HAP-1 (cell line): ENCODE measurements around the gene HOXD1.

Experiments
- DNase-seq, 2 experiments: peaks; one replicate each; pipeline ENCODE4 v3.0.0-alpha.2; 2016 to 2020; ENCODE audit warnings: low spot score in 2 of 2
- H3K27me3 ChIP-seq: fragments of 250-450 bp; sonication (Bioruptor Pico); 2 replicates; pipeline ENCODE4 v1.5.1; 2020; ENCODE audit warnings: low read depth, mild to moderate bottlenecking, moderate library complexity
- H3K36me3 ChIP-seq: fragments of 250-450 bp; sonication (Bioruptor Pico); replicated peaks from 2 replicates; pipeline ENCODE4 v1.5.1; 2020; ENCODE audit warnings: mild to moderate bottlenecking
- H3K4me1 ChIP-seq: fragments of 250-450 bp; sonication (Bioruptor Pico); 2 replicates; pipeline ENCODE4 v1.5.1; 2020; ENCODE audit warnings: mild to moderate bottlenecking
- H3K4me3 ChIP-seq: fragments of 250-450 bp; sonication (Bioruptor Pico); 2 replicates; pipeline ENCODE4 v1.5.1; 2020; ENCODE audit warnings: mild to moderate bottlenecking, moderate library complexity
- H3K9me3 ChIP-seq: fragments of 250-450 bp; sonication (Bioruptor Pico); 2 replicates; pipeline ENCODE4 v1.5.1; 2020; ENCODE audit warnings: mild to moderate bottlenecking, moderate library complexity
- in situ Hi-C: fragments of 300-500 bp; cut with MboI; formaldehyde crosslinking; loops from 3 replicates; pipeline ENCODE4 v1.14.3; 2020; ENCODE audit warnings: low sequenced_read_pairs, inconsistent platforms, mixed read lengths

HOXD1 gene

DNA sequence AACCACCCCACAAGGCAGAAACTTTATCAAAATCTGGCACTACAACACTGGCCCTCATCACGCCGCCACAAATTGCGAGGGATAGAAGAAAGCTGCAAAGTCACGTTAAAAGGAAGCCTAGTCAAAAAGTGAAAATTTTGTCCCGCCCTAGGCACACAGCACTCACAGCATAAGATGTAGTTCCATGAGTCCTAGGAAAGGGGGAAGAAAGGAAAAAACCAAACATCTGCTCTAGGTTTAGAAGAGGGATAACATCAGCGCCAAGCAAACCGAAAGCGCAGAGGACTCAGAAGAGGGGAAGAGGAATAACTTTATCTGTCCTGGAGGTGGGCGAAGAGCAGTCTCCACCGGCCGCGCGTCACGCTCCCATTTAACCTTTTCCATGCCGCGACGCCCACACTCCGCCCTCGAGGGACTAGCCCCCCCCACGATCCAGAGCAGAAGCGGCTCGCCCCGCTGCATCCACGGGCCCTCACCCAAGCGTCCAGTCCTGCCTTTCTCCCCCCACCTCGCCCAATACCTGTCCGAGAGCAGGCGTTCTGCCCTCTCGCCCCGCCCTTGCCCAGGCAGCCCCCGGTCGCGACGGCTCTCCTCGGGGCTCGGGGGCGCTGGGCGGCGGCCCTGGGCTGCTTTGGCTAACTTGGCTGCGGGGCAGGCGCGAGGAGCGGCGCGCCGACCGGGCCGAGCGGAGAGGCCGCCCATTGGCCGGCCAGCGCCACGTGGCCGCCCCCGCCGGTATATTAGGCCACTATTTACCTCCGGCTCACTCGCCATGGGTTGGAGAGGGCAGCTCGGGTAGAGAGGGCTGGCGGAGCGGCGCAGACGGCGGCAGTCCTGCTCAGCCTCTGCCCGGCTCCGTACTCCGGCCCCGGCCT, at the start of gene HOXD1:
TSS of gene HOXD1 (plus strand) at position 770 of the 875 bp plus-strand sequence. CDS start 134 bp downstream, outside the sequence.
- Histone ChIP-seq H3K9me3 (no peaks in the 10 kb centered on the region), H3K4me3 (peak within 1 kb of the TSS; percentile 0; the same call in 1 of the 2 replicates), H3K27me3 (peaks cover 10% of the 10 kb centered on the region), H3K36me3 (no peaks in the 10 kb centered on the region), H3K4me1 (peaks cover 5% of the 10 kb centered on the region)
- in situ Hi-C loops: no loop called here
- DNase-seq: no peak

DNA sequence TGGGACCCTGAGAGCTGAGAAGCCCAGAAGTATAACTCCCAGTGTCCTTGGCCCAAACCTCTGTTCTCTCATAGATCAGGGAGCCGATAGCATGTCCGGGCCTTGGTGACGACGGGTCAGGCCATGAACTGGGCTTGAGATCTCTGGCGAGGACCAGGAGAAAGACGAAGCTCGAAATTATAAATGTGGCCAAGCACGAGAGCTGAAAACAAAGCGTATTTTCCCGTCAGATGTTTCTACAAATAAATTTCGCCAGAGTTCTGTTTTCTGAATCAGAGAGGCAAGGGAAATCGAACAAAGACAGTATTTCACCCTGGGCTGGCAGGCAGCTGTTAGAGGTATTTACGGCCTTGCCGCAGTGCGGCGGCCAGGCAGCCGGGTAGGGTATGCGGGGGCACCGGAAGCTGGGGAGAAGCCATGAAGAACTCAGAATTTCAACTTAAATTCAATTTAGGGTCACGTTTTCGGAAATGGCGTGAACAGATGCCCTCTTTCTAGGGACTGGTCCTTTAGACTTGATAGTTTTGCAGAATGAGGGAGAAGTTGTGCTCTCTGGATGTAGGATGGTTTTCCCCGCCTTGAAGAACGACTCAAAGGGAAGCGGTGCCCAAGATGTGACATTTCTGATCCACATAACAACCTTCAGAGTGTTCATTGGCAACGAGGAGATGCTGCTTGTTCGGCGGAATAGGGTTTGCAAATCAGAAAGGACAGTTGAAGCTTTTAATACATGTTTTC, 49.4 kb upstream of the HOXD1 start:
- Histone ChIP-seq H3K4me1 (peaks cover 24% of the 10 kb centered on the region), H3K9me3 (no peaks in the 10 kb centered on the region), H3K4me3 (no peak overlapping the region), H3K36me3 (no peaks in the 10 kb centered on the region), H3K27me3 (no peaks in the 10 kb centered on the region)
- no peak for DNase-seq
- in situ Hi-C loops: loop anchor here (5.0 kb wide), 1 partner anchor 318 kb away; no protein-coding TSS in a partner anchor

GRCh38 chr2:176139661-176140512, 48.6 kb upstream of the HOXD1 start:
- Histone ChIP-seq H3K9me3 (no peaks in the 10 kb centered on the region), H3K36me3 (no peaks in the 10 kb centered on the region), H3K4me1 (peaks cover 23% of the 10 kb centered on the region), H3K27me3 (no peaks in the 10 kb centered on the region), H3K4me3 (peak overlapping the region; percentile 42)
- in situ Hi-C loops: loop anchor here (5.0 kb wide), 1 partner anchor 317 kb away; no protein-coding TSS in a partner anchor
- DNase-seq: no peak

- H3K9me3 ChIP-seq: no peaks in the 10 kb centered on the region
- peak overlapping the region; percentile 42 for H3K4me3 ChIP-seq
- H3K4me1 ChIP-seq: peaks cover 17% of the 10 kb centered on the region
- H3K36me3 ChIP-seq: peaks cover under 1% of the 10 kb centered on the region; the same call in 1 of the 2 replicates
- H3K27me3 ChIP-seq: no peaks in the 10 kb centered on the region
- in situ Hi-C loops: no loop called here
- DNase-seq: peak; percentile 60 to 87
These were observed 47.8 kb upstream of the HOXD1 start for GRCh38 chr2:176140513-176141317.

GRCh38 chr2:176142281-176142680, 46.2 kb upstream of the HOXD1 start:
- no peaks in the 10 kb centered on the region for H3K27me3 ChIP-seq
- in situ Hi-C loops: no loop called here

GRCh38 chr2:176145085-176145969, 43.1 kb upstream of the HOXD1 start:
- Histone ChIP-seq H3K4me1 (peaks cover 14% of the 10 kb centered on the region), H3K36me3 (peaks cover 3% of the 10 kb centered on the region; the same call in 1 of the 2 replicates), H3K9me3 (no peaks in the 10 kb centered on the region), H3K4me3 (no peak overlapping the region), H3K27me3 (no peaks in the 10 kb centered on the region)
- in situ Hi-C loops: no loop called here
- no peak for DNase-seq

More at GRCh38 chr2:176142281-176142680, 46.2 kb upstream of the HOXD1 start:
- H3K9me3 ChIP-seq: no peaks in the 10 kb centered on the region
- peaks cover 23% of the 10 kb centered on the region for H3K4me1 ChIP-seq
- H3K4me3 ChIP-seq: no peak overlapping the region
- H3K36me3 ChIP-seq: peaks cover 3% of the 10 kb centered on the region; the same call in 1 of the 2 replicates
- no peak for DNase-seq

DNA sequence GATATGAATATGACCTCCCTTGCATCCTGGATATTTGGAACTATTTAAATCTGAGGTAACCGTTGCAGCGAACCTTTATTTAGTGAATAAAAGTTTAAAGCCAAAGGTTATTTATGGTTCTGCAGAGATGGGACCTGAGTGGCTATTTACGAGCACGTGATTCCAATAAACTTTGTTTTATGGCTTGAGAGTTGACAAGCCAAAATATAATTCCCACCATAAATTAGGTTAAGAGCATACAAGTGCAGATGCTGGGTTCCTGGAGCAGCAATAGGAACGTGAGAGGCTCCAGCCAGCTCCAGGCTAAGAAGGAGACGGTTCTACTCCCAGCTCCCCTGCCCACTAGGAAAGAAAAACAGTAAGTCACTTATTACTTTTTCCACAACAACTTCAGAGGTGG, 42.4 kb upstream of the HOXD1 start:
- Histone ChIP-seq H3K4me3 (no peak overlapping the region), H3K36me3 (peaks cover 3% of the 10 kb centered on the region; the same call in 1 of the 2 replicates), H3K4me1 (peaks cover 9% of the 10 kb centered on the region), H3K9me3 (no peaks in the 10 kb centered on the region), H3K27me3 (no peaks in the 10 kb centered on the region)
- peak; percentile 41 to 48 for DNase-seq
- in situ Hi-C loops: no loop called here

GRCh38 chr2:176146645-176147044, 41.8 kb upstream of the HOXD1 start:
- in situ Hi-C loops: no loop called here
- Histone ChIP-seq H3K4me3 (no peak overlapping the region), H3K27me3 (no peaks in the 10 kb centered on the region), H3K36me3 (peaks cover 3% of the 10 kb centered on the region; the same call in 1 of the 2 replicates), H3K9me3 (no peaks in the 10 kb centered on the region), H3K4me1 (peaks cover 9% of the 10 kb centered on the region)
- no peak for DNase-seq

- no peak for DNase-seq
- in situ Hi-C loops: no loop called here
- Histone ChIP-seq H3K9me3 (no peaks in the 10 kb centered on the region), H3K27me3 (no peaks in the 10 kb centered on the region), H3K36me3 (peaks cover 3% of the 10 kb centered on the region; the same call in 1 of the 2 replicates), H3K4me1 (peaks cover 9% of the 10 kb centered on the region), H3K4me3 (no peak overlapping the region)
These were observed 41.2 kb upstream of the HOXD1 start for GRCh38 chr2:176147210-176147799.

DNA sequence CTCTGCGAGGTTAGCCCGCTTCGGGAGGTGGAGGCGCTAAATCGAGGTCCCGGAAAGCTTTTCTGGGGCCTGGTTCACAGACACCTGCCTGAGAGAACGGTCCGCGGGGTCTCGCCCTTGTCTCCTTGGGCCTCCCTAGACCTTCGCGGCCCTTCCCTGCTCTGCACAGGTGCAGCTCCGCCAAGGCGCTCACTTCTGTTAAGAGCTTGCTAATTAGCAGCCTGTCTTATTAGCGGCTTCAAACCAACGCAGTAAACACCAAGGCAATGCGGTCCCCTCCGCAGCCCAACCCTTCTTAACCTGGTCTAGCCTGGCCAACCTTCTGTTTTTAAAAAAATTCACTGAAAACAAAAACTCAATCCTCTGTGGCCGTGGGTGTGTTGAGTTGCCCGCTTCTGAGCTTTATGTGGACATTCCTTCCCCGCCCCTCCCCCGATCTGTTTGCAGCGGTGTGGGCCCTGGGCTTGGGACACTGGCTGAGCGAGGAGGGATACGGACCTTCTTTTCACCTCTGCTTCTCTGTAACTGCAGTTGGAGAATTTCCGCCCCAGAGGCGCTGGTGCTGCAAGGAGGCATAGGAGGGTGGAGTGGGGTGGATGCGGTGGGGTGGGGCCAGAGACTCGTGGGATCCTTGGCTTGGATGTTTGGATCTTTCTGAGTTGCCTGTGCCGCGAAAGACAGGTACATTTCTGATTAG, 40.5 kb upstream of the HOXD1 start:
- in situ Hi-C loops: no loop called here
- no peaks in the 10 kb centered on the region for H3K9me3 ChIP-seq
- no peaks in the 10 kb centered on the region for H3K27me3 ChIP-seq
- H3K4me1 ChIP-seq: peaks cover 9% of the 10 kb centered on the region
- no peak for DNase-seq
- H3K36me3 ChIP-seq: peaks cover 3% of the 10 kb centered on the region; the same call in 1 of the 2 replicates
- no peak overlapping the region for H3K4me3 ChIP-seq

GRCh38 chr2:176148751-176149421, 39.6 kb upstream of the HOXD1 start:
- in situ Hi-C loops: no loop called here
- no peak for DNase-seq
- Histone ChIP-seq H3K4me3 (no peak overlapping the region), H3K4me1 (peaks cover 9% of the 10 kb centered on the region), H3K9me3 (no peaks in the 10 kb centered on the region), H3K36me3 (peaks cover 8% of the 10 kb centered on the region; the same call in 1 of the 2 replicates), H3K27me3 (no peaks in the 10 kb centered on the region)
